Stimulated activated CD4-positive, alpha-beta T cell treated with anti-CD3 and anti-CD28 coated beads, Interleukin-1b, Interleukin-23, amount 100 ng/mL, for 48 hours (primary cell): ENCODE data around the gene DENND2C.

Source experiments
- DNase-seq: peaks from one replicate; pipeline ENCODE4 v3.0.0-alpha.2; 2020

The DENND2C gene

GRCh38 chr1:114535401-114535800 lies 134.4 kb downstream of the DENND2C start:
- DNase-seq = no peak
